KMS-11 (cell line): ENCODE data around the gene OTOF.

ENCODE experiments used
- H2AFZ ChIP-seq: fragments of 200-600 bp; sonication (generic); 2 replicates; pipeline ENCODE4 v1.6.1; 2016; ENCODE audit warnings: antibody characterized with exemption, mixed run types, low read depth
- H3K27ac ChIP-seq: fragments of 200-600 bp; sonication (generic); 2 replicates; pipeline ENCODE4 v1.6.1; 2016; ENCODE audit warnings: mild to moderate bottlenecking, mixed run types
- H3K27me3 ChIP-seq: fragments of 200-600 bp; sonication (generic); 2 replicates; pipeline ENCODE4 v1.6.1; 2017; ENCODE audit warnings: mild to moderate bottlenecking, low read depth, mixed run types, moderate library complexity; ENCODE audit not compliant: insufficient read depth
- H3K36me3 ChIP-seq: fragments of 200-600 bp; sonication (generic); 2 replicates; pipeline ENCODE4 v1.6.1; 2017; ENCODE audit warnings: mild to moderate bottlenecking, mixed run types; ENCODE audit not compliant: insufficient read depth
- H3K4me1 ChIP-seq: fragments of 200-600 bp; sonication (generic); 2 replicates; pipeline ENCODE4 v1.6.1; 2016; ENCODE audit warnings: mild to moderate bottlenecking, low read depth, mixed run types; ENCODE audit not compliant: poor library complexity, severe bottlenecking
- H3K4me2 ChIP-seq: fragments of 200-600 bp; sonication (generic); 2 replicates; pipeline ENCODE4 v1.7.0; 2016; ENCODE audit warnings: mild to moderate bottlenecking, mixed run types
- H3K4me3 ChIP-seq: fragments of 200-600 bp; sonication (generic); IDR thresholded peaks from 2 replicates; pipeline ENCODE4 v1.6.1; 2017; ENCODE audit warnings: low read depth, low read length, mixed read lengths; ENCODE audit not compliant: insufficient read depth
- H3K79me2 ChIP-seq: fragments of 200-600 bp; sonication (generic); 2 replicates; pipeline ENCODE4 v1.6.1; 2016; ENCODE audit warnings: low read depth, mixed run types; ENCODE audit not compliant: insufficient read depth
- H3K9ac ChIP-seq: fragments of 200-600 bp; sonication (generic); 2 replicates; pipeline ENCODE4 v1.6.1; 2016; ENCODE audit warnings: mild to moderate bottlenecking, mixed run types
- H4K20me1 ChIP-seq: fragments of 200-600 bp; sonication (generic); 2 replicates; pipeline ENCODE4 v1.6.1; 2016; ENCODE audit warnings: mild to moderate bottlenecking, mixed run types; ENCODE audit not compliant: insufficient read depth
- TF ChIP-seq, protein P1 (sequence below): fragments of 200-600 bp; sonication (generic); conservative IDR thresholded peaks from 2 replicates; pipeline ENCODE4 v1.6.1; 2017; ENCODE audit warnings: low read depth, mild to moderate bottlenecking, antibody characterized with exemption, low read length, moderate library complexity, mixed read lengths

OTOF gene

DNA sequence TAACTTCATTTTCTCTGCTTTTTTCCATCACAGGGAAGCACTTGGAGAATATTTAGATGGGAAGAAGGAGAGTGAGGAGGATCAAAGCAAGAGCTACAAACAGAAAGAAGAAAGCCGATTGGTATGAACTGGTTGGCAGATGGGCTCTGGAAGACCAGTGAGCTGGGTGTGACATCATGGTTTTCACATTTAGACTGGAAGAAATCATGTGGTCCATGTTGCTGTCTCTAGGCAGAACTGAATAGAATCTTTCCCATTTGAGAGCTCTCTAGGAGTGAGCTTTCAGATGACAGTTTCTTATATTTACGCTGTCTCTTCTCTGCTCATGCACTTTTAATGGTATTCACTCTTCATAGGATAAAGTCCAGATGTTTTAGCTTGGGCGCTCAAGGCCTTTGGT lies 63.6 kb downstream of the OTOF start:
- no peak overlapping the region for H3K9ac ChIP-seq
- H3K36me3 ChIP-seq = no peaks in the 10 kb centered on the region
- H3K4me1 ChIP-seq = peaks cover 16% of the 10 kb centered on the region
- no peaks in the 10 kb centered on the region for H4K20me1 ChIP-seq
- H3K4me2 ChIP-seq = no peak overlapping the region
- H3K27me3 ChIP-seq = no peaks in the 10 kb centered on the region
- no peak overlapping the region for H3K27ac ChIP-seq
- no peak overlapping the region for H2AFZ ChIP-seq
- H3K4me3 ChIP-seq = no peak overlapping the region
- no peaks in the 10 kb centered on the region for H3K79me2 ChIP-seq
- TF ChIP-seq, protein P1, sequence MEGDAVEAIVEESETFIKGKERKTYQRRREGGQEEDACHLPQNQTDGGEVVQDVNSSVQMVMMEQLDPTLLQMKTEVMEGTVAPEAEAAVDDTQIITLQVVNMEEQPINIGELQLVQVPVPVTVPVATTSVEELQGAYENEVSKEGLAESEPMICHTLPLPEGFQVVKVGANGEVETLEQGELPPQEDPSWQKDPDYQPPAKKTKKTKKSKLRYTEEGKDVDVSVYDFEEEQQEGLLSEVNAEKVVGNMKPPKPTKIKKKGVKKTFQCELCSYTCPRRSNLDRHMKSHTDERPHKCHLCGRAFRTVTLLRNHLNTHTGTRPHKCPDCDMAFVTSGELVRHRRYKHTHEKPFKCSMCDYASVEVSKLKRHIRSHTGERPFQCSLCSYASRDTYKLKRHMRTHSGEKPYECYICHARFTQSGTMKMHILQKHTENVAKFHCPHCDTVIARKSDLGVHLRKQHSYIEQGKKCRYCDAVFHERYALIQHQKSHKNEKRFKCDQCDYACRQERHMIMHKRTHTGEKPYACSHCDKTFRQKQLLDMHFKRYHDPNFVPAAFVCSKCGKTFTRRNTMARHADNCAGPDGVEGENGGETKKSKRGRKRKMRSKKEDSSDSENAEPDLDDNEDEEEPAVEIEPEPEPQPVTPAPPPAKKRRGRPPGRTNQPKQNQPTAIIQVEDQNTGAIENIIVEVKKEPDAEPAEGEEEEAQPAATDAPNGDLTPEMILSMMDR = no peak

DNA sequence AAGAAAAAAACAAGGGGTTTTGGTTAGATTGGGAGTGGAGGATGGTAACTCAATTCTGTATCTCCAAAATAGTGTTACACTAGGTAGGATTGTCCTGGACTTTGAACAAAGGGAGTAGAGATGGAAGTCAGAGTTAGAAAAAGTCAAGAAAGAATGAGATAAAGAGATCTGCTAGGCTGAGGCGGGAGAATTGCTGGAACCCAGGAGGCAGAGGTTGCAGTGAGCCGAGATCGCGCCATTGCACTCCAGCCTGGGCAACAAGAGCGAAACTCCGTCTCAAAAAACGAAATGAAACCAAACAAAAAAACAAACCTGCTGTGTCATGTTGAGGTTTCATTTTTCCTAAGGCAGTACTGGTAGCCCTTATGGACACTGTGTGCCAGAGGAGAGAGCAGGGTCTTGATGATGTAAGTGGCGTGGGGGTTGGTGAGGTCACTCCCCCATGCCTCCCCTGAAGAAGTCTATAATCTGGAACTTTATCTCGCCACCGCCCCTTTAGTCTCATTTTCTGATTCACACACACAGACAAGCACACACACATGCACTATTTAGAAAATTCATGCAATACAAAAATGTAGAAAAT lies 65.7 kb downstream of the OTOF start:
- H3K36me3 ChIP-seq = no peaks in the 10 kb centered on the region
- no peaks in the 10 kb centered on the region for H4K20me1 ChIP-seq
- no peaks in the 10 kb centered on the region for H3K27me3 ChIP-seq
- peak overlapping the region; percentile 83 for H2AFZ ChIP-seq
- H3K79me2 ChIP-seq = no peaks in the 10 kb centered on the region
- H3K4me1 ChIP-seq = peaks cover 16% of the 10 kb centered on the region
- peak overlapping the region; percentile 92 for H3K4me2 ChIP-seq
- TF ChIP-seq, protein P1 = no peak
- peak overlapping the region; percentile 78 for H3K27ac ChIP-seq
- H3K9ac ChIP-seq = peak overlapping the region; percentile 75
- H3K4me3 ChIP-seq = peak overlapping the region; percentile 76

DNA sequence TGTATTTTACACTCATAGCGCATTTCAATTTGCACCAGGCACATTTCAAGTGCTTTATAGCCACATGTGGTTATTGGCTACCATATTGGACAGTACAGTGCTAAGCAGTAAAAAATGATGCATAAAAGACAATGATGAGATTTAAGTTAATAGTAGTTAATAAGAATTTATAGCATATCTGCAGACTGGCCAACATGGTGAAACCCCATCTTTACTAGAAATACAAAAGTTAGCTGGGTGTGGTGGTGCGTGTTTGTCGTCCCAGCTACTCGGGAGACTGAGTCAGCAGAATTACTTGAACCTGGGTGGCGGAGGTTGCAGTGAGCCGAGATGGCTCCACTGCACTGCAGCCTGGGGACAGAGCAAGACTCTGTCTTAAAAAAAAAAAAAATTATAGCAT lies 66.5 kb downstream of the OTOF start:
- Histone ChIP-seq H3K4me1 (peaks cover 16% of the 10 kb centered on the region), H4K20me1 (no peaks in the 10 kb centered on the region), H3K4me3 (no peak overlapping the region), H3K36me3 (no peaks in the 10 kb centered on the region), H3K79me2 (no peaks in the 10 kb centered on the region), H3K27ac (peak overlapping the region; percentile 78), H2AFZ (peak overlapping the region; percentile 83), H3K4me2 (peak overlapping the region; percentile 92), H3K27me3 (no peaks in the 10 kb centered on the region), H3K9ac (peak overlapping the region; percentile 75; the same call in 1 of the 2 replicates)
- TF ChIP-seq, protein P1 = no peak

DNA sequence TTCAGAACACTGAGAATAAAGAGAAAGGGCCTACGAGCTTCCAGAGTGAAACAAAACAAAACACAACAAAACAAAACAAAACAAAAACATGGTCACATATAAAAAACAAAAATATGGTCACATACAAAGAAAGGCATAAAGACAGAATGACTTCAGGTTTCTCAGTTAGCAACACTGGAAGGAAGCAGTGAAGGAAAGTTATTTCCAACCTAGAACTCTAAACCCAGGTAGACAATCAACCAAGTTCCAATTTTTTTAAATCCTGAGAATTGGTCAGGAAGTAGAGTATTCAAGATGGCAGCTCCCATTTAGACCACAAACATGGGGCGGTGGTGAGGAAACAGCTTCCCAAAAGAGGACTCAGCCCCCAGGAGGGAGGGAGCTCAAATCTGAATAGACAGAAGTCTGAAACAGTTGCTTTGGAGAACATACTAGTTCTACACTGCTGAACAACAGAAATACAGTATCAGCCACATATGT lies 67.1 kb downstream of the OTOF start:
- peak overlapping the region; percentile 92; the same call in 1 of the 2 replicates for H3K4me2 ChIP-seq
- no peaks in the 10 kb centered on the region for H3K27me3 ChIP-seq
- H3K9ac ChIP-seq = no peak overlapping the region
- no peak overlapping the region; the same call in 1 of the 2 replicates for H3K27ac ChIP-seq
- no peaks in the 10 kb centered on the region for H4K20me1 ChIP-seq
- peak overlapping the region; percentile 42; the same call in 1 of the 2 replicates for H2AFZ ChIP-seq
- H3K4me3 ChIP-seq = no peak overlapping the region
- TF ChIP-seq, protein P1 = no peak
- H3K4me1 ChIP-seq = peaks cover 16% of the 10 kb centered on the region
- no peaks in the 10 kb centered on the region for H3K36me3 ChIP-seq
- no peaks in the 10 kb centered on the region for H3K79me2 ChIP-seq
